Measurements from ENCODE around the gene OR5H2. TPM values are rescaled to one million over a fixed set of nuclear protein-coding genes. Genes with fewer than 3 reads are reported as not detected.

The OR5H2 gene
- total RNA-seq, 3 donors from 2014 or later, result not detected

DNA sequence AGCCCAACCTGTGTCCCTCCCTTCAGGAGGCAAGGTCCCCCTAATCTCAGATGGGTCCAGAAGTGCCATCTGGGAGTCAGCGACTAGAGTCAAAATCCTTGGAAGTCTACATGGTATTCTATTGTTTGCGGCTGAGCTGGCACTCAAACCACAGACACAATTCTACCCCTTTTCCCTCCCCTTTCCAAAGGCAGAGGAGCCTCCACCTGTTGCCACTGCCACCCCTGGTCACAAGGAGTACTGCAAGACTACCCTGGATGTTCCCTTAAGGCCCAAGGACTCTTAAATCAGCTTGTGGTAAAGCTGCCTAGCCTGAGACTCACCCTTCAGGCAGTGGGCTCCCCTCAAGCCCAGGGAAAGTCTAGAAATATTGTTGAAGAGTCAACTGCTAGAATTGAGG, 22.6 kb upstream of the OR5H2 start:
- Histone ChIP-seq H3K4me1 (no peaks in the 10 kb centered on the region), H3K4me3 (no peak overlapping the region), H3K9me3 (peaks cover 0 to 10% of the 10 kb centered on the region in 2 donors), H3K36me3 (no peaks in the 10 kb centered on the region), H3K27me3 (no peaks in the 10 kb centered on the region), H3K27ac (no peak overlapping the region)
- no peak for DNase-seq (ENCODE audit: low spot score in 2 of 2)
- TF ChIP-seq POLR2AphosphoS5 (IDR thresholded peaks at IDR 0.05) (no peak), POLR2A (IDR thresholded peaks at IDR 0.05) (no peak)
- TF ChIP-seq, protein P1, sequence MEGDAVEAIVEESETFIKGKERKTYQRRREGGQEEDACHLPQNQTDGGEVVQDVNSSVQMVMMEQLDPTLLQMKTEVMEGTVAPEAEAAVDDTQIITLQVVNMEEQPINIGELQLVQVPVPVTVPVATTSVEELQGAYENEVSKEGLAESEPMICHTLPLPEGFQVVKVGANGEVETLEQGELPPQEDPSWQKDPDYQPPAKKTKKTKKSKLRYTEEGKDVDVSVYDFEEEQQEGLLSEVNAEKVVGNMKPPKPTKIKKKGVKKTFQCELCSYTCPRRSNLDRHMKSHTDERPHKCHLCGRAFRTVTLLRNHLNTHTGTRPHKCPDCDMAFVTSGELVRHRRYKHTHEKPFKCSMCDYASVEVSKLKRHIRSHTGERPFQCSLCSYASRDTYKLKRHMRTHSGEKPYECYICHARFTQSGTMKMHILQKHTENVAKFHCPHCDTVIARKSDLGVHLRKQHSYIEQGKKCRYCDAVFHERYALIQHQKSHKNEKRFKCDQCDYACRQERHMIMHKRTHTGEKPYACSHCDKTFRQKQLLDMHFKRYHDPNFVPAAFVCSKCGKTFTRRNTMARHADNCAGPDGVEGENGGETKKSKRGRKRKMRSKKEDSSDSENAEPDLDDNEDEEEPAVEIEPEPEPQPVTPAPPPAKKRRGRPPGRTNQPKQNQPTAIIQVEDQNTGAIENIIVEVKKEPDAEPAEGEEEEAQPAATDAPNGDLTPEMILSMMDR (IDR thresholded peaks at IDR 0.05), result no peak
- intact Hi-C loops (cut with DNase I; ENCODE audit: low total_unique reads), result no loop called here

GRCh38 chr3:98262046-98262445, 20.3 kb upstream of the OR5H2 start:
- Histone ChIP-seq H3K27me3 (no peaks in the 10 kb centered on the region), H3K4me1 (no peaks in the 10 kb centered on the region), H3K27ac (no peak overlapping the region), H3K9me3 (peaks cover 0 to 8% of the 10 kb centered on the region in 2 donors), H3K4me3 (no peak overlapping the region), H3K36me3 (no peaks in the 10 kb centered on the region)
- intact Hi-C loops (cut with DNase I; ENCODE audit: low total_unique reads), result no loop called here
- no peak for DNase-seq (ENCODE audit: low spot score in 2 of 2)
- no peak for TF ChIP-seq POLR2A (IDR thresholded peaks at IDR 0.05)
- TF ChIP-seq, protein P1 (IDR thresholded peaks at IDR 0.05), result no peak
- no peak for TF ChIP-seq POLR2AphosphoS5 (IDR thresholded peaks at IDR 0.05)

DNA sequence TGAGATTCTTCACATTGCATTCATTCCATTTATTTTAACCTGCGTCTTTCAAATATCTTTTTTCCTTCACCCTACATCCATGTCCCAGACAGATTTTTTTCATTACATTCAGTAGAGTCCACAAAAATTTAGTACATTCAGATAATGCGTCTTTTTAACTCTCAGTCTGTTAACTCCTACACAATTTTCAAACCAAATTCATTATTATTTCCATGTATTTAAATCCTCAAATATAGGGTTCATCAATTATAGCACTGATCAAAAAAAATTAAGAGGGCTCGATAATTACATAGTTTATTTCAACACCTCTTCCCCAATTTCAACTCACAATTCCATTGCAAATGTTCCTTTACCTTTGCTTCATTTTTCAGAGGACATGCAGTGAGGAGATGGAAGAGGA, 18.4 kb upstream of the OR5H2 start, which contains the start of gene OR5H6:
Gene OR5H6, plus strand, starts transcription at position 301 of the 400 bp plus-strand sequence. Its CDS starts 89 bp downstream, at position 390.
- DNase-seq (ENCODE audit: low spot score in 2 of 2), result no peak
- Histone ChIP-seq H3K4me3 (no peak within 1 kb of the TSS), H3K36me3 (no peaks in the 10 kb centered on the region), H3K4me1 (no peaks in the 10 kb centered on the region), H3K27me3 (no peaks in the 10 kb centered on the region), H3K27ac (no peak within 1 kb of the TSS), H3K9me3 (peaks cover 0 to 4% of the 10 kb centered on the region in 2 donors)
- intact Hi-C loops (cut with DNase I; ENCODE audit: low total_unique reads), result no loop called here
- TF ChIP-seq POLR2A (IDR thresholded peaks at IDR 0.05), result no peak
- TF ChIP-seq, protein P1 (IDR thresholded peaks at IDR 0.05), result no peak
- no peak for TF ChIP-seq POLR2AphosphoS5 (IDR thresholded peaks at IDR 0.05)

DNA sequence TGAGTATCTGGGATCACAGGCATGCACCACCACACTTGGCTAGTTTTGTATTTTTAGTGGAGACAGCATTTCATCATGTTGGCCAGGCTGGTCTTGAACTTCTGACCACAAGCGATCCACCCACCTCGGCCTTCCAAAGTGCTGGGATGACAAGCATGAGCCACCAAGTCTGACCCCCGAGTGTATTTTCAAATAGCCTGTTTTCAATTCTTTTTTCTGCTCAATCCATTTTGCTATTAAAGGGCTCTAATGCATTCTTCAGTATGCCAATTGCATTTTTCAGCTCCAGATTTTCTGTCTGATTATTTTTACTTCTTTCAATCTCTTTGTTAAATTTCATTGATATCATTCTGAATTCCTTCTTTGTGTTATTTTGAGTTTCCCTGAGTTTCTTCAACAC, 12.5 kb upstream of the OR5H2 start:
- DNase-seq (ENCODE audit: low spot score in 2 of 2), result no peak
- peaks cover 7 to 21% of the 10 kb centered on the region in 2 donors for H3K9me3 ChIP-seq
- no peaks in the 10 kb centered on the region for H3K36me3 ChIP-seq
- H3K4me3 ChIP-seq, result no peak overlapping the region
- intact Hi-C loops (cut with DNase I; ENCODE audit: low total_unique reads), result no loop called here
- TF ChIP-seq POLR2AphosphoS5 (IDR thresholded peaks at IDR 0.05), result no peak
- H3K27ac ChIP-seq, result no peak overlapping the region
- H3K4me1 ChIP-seq, result no peaks in the 10 kb centered on the region
- H3K27me3 ChIP-seq, result no peaks in the 10 kb centered on the region

DNA sequence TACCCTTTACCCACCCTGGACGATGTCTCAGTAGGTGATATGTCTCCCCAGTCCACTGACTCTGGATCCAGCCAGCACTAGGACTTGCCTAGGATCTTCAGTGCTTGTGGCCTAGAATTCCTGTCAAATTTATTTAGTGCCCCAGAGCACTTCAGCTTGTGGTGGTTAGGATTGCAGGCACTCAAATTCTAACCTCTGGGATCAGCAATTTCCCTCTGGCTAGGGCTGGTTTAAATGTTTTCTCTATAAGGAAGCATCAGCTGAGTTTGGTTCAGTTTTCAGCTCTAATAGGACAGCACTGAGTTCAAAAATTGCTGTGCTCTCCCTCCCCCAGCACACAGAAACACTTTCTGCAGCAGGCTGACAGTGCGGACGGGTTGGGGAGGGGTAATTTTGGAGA, 10.2 kb upstream of the OR5H2 start:
- H3K4me3 ChIP-seq, result no peak overlapping the region
- no peak overlapping the region for H3K27ac ChIP-seq
- no peak for DNase-seq (ENCODE audit: low spot score in 2 of 2)
- H3K27me3 ChIP-seq, result no peaks in the 10 kb centered on the region
- TF ChIP-seq POLR2A (IDR thresholded peaks at IDR 0.05) (no peak), POLR2AphosphoS5 (IDR thresholded peaks at IDR 0.05) (no peak)
- TF ChIP-seq, protein P1 (IDR thresholded peaks at IDR 0.05), result no peak
- intact Hi-C loops (cut with DNase I; ENCODE audit: low total_unique reads), result no loop called here
- no peaks in the 10 kb centered on the region for H3K4me1 ChIP-seq
- H3K36me3 ChIP-seq, result no peaks in the 10 kb centered on the region
- H3K9me3 ChIP-seq, result peaks cover 7 to 25% of the 10 kb centered on the region in 2 donors

- Histone ChIP-seq H3K4me1 (no peaks in the 10 kb centered on the region), H3K4me3 (no peak overlapping the region), H3K27me3 (no peaks in the 10 kb centered on the region), H3K36me3 (no peaks in the 10 kb centered on the region), H3K27ac (no peak overlapping the region), H3K9me3 (peaks cover 2 to 20% of the 10 kb centered on the region in 2 donors)
- intact Hi-C loops (cut with DNase I; ENCODE audit: low total_unique reads), result loop anchor here (5.0 kb wide), 1 partner anchor 643 kb away; no protein-coding TSS in a partner anchor
- TF ChIP-seq POLR2AphosphoS5 (IDR thresholded peaks at IDR 0.05), result no peak
- TF ChIP-seq POLR2A (IDR thresholded peaks at IDR 0.05), result no peak
- TF ChIP-seq, protein P1 (IDR thresholded peaks at IDR 0.05), result no peak
- DNase-seq (ENCODE audit: low spot score in 2 of 2), result no peak
Measured at GRCh38 chr3:98274914-98275313, 7.4 kb upstream of the OR5H2 start.

Measured in breast epithelium (tissue), 4 donors.